ENCODE measurements around the gene C16orf95.

C16orf95 gene

GRCh38 chr16:87356491-87356853 lies 39.3 kb upstream of the C16orf95 start:
- Histone ChIP-seq H3K9me3 (no peaks in the 10 kb centered on the region), H3K4me3 (no peak overlapping the region), H3K36me3 (peaks cover 39 to 76% (median 64%) of the 10 kb centered on the region in 3 donors), H3K27me3 (no peaks in the 10 kb centered on the region), H3K27ac (no peak overlapping the region), H3K4me1 (no peaks in the 10 kb centered on the region)
- intact Hi-C loops (cut with DNase I; ENCODE audit: low total_unique reads): no loop called here
- TF ChIP-seq, protein P1, sequence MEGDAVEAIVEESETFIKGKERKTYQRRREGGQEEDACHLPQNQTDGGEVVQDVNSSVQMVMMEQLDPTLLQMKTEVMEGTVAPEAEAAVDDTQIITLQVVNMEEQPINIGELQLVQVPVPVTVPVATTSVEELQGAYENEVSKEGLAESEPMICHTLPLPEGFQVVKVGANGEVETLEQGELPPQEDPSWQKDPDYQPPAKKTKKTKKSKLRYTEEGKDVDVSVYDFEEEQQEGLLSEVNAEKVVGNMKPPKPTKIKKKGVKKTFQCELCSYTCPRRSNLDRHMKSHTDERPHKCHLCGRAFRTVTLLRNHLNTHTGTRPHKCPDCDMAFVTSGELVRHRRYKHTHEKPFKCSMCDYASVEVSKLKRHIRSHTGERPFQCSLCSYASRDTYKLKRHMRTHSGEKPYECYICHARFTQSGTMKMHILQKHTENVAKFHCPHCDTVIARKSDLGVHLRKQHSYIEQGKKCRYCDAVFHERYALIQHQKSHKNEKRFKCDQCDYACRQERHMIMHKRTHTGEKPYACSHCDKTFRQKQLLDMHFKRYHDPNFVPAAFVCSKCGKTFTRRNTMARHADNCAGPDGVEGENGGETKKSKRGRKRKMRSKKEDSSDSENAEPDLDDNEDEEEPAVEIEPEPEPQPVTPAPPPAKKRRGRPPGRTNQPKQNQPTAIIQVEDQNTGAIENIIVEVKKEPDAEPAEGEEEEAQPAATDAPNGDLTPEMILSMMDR (IDR thresholded peaks at IDR 0.05): no peak
- DNase-seq: no peak

- no peak overlapping the region for H3K27ac ChIP-seq
Observed at GRCh38 chr16:87353613-87354012, 36.4 kb upstream of the C16orf95 start.

DNA sequence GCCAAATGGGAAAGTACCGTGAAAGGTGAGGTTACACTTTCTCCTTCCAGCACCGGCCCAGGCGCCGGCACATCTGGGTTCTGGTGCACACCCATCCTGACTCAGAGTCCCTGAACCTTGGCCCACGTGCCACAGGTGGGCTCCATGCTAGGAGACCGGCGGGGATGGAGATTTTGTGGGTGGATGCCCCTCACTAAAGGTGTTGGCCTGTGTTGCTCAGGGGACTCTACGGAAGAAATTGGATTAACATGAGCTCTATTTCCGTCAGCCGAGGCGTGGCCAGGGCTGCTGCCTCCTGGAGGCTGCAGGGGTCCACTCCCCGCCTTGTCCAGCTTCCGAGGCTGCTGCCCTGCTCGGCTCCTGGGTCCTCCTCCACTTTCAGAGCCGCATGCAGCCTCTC lies 35.6 kb upstream of the C16orf95 start:
- Histone ChIP-seq H3K27ac (no peak overlapping the region), H3K4me3 (no peak overlapping the region), H3K27me3 (no peaks in the 10 kb centered on the region), H3K4me1 (no peaks in the 10 kb centered on the region), H3K9me3 (no peaks in the 10 kb centered on the region), H3K36me3 (peaks cover 11 to 61% (median 40%) of the 10 kb centered on the region in 3 donors)
- DNase-seq: no peak
- TF ChIP-seq, protein P1 (IDR thresholded peaks at IDR 0.05): no peak
- intact Hi-C loops (cut with DNase I; ENCODE audit: low total_unique reads): no loop called here

More at GRCh38 chr16:87353613-87354012, 36.4 kb upstream of the C16orf95 start:
- Histone ChIP-seq H3K4me1 (no peaks in the 10 kb centered on the region), H3K27me3 (no peaks in the 10 kb centered on the region), H3K9me3 (no peaks in the 10 kb centered on the region), H3K36me3 (peaks cover 19 to 61% (median 42%) of the 10 kb centered on the region in 3 donors), H3K4me3 (no peak overlapping the region)
- intact Hi-C loops (cut with DNase I; ENCODE audit: low total_unique reads): no loop called here
- TF ChIP-seq, protein P1 (IDR thresholded peaks at IDR 0.05): no peak
- DNase-seq: no peak

DNA sequence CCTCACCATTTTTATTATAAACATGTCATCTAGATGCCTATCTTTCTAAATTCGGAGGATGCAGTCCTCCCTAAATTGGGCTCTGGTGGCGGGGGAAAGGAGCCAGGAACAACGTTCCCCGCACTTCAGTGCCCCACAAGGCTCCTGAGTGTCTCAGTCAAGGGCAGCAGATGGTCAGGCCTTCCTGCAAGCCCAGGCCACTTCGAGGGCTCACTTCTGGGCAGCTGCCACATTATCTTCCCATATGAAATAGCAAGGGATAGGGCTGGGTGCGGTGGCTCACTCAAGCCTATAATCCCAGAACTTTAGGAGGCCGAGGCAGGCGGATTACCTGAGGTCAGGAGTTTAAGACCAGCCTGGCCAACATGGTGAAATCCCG lies 34.1 kb upstream of the C16orf95 start:
- TF ChIP-seq, protein P1 (IDR thresholded peaks at IDR 0.05): no peak
- Histone ChIP-seq H3K9me3 (no peaks in the 10 kb centered on the region), H3K27me3 (no peaks in the 10 kb centered on the region), H3K27ac (no peak overlapping the region), H3K36me3 (peaks cover 15 to 56% (median 34%) of the 10 kb centered on the region in 3 donors), H3K4me3 (no peak overlapping the region), H3K4me1 (no peaks in the 10 kb centered on the region)
- no peak for DNase-seq
- intact Hi-C loops (cut with DNase I; ENCODE audit: low total_unique reads): no loop called here

GRCh38 chr16:87350681-87351319 lies 33.6 kb upstream of the C16orf95 start:
- Histone ChIP-seq H3K27me3 (no peaks in the 10 kb centered on the region), H3K9me3 (no peaks in the 10 kb centered on the region), H3K4me1 (no peaks in the 10 kb centered on the region), H3K27ac (no peak overlapping the region), H3K4me3 (peak overlapping the region in 1 of 2 donors; percentile 23), H3K36me3 (peaks cover 15 to 57% (median 37%) of the 10 kb centered on the region in 3 donors)
- TF ChIP-seq, protein P1 (IDR thresholded peaks at IDR 0.05): no peak
- intact Hi-C loops (cut with DNase I; ENCODE audit: low total_unique reads): no loop called here
- DNase-seq: no peak
